ENCODE data around the gene C11orf52. TPM values are rescaled to one million over a fixed set of nuclear protein-coding genes. Genes with fewer than 3 reads are reported as not detected.
"Not testable (repeated sequence)": the region's sequence is repeated elsewhere in the genome, so short reads cannot be mapped to it uniquely, and the experiment has no call there.

C11orf52 gene
- total RNA-seq, 2 experiments from 2014 or later, result not detected

DNA sequence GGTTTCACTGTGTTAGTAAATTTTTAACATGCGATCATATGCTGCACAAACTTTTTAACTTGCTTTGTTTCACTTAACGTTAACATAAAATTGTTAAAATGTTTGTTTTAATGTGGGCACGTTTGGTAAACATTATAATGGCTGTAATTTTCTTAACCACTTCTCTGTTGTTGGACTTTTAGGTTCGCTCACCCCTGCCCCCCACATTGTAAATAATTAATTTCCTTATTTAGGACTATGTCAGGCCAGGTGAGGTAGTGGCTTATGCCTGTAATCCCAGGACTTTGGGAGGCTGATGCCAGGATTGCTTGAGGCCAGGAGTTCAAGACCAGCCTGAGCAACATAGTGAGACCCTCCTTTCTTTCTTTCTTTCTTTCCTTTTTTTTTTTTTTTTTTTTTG, 11.8 kb downstream of the C11orf52 start:
- H3K4me3 Mint-ChIP-seq, result no peak overlapping the region
- peaks cover 22% of the 10 kb centered on the region for H3K4me1 Mint-ChIP-seq (ENCODE audit: low read depth)
- H3K27ac Mint-ChIP-seq, result no peak overlapping the region
- no peak for ATAC-seq
- DNase-seq, result no peak
- ChIA-PET POLR2A (no interaction called here), CTCF (interaction anchor here (1.7 to 13.6 kb wide), 3 partner anchors 8 to 48 kb away, joined by 3 to 261 read pairs (median 17); no protein-coding TSS in a partner anchor)
- no peaks in the 10 kb centered on the region for H3K36me3 Mint-ChIP-seq (ENCODE audit: low read depth)
- no peaks in the 10 kb centered on the region for H3K27me3 Mint-ChIP-seq (ENCODE audit: low read depth)
- no peaks in the 10 kb centered on the region for H3K9me3 Mint-ChIP-seq (ENCODE audit: insufficient read depth)

DNA sequence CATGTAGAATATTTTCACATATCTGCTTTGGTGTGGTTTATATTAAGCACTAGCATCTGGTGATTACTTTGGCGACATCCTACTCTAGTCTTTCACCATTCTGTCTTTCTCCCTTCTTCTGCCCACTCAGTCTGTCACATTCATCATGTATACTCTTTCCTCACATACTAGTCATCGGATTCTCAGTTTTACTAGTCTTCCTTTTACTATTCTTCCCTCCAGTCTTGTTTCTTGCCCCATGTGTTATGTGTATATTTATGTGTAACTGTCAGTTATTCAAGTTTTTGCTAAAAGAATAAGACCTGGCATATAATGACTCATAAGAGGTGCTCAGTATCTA, 13.9 kb downstream of the C11orf52 start:
- H3K4me3 Mint-ChIP-seq, result no peak overlapping the region
- POLR2A ChIA-PET, result no interaction called here
- no peak overlapping the region for H3K27ac Mint-ChIP-seq

DNA sequence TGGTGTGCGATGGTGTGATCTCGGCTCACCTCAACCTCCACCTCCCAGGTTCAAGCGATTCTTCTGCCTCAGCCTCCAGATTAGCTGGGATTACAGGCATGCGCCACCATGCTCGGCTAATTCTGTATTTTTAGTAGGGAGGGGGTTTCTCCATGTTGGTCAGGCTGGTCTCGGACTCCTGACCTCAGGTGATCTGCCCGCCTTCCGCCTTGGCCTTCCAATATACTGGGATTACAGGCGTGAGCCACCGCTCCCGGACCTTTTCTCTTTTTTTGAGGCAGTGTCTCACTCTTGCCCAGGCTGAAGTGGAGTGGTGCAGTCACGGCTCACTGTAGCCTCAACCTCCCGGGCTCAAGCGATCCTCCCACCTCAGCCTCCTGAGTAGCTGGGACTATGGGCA, 14.5 kb downstream of the C11orf52 start:
- DNase-seq; H3K36me3 Mint-ChIP-seq (ENCODE audit: low read depth); H3K4me3 Mint-ChIP-seq; H3K27me3 Mint-ChIP-seq (ENCODE audit: low read depth); H3K27ac Mint-ChIP-seq; H3K9me3 Mint-ChIP-seq (ENCODE audit: insufficient read depth); POLR2A ChIA-PET; ATAC-seq: not testable (repeated sequence)
- CTCF ChIA-PET, result interaction anchor here (1.0 to 13.6 kb wide), 4 partner anchors 26 to 180 kb away, joined by 3 to 261 read pairs (median 6); no protein-coding TSS in a partner anchor
- H3K4me1 Mint-ChIP-seq (ENCODE audit: low read depth), result peaks cover 26% of the 10 kb centered on the region

More for the DNA sequence above, 13.9 kb downstream of the C11orf52 start:
- H3K4me1 Mint-ChIP-seq (ENCODE audit: low read depth), result peaks cover 21% of the 10 kb centered on the region
- no peak for DNase-seq
- no peaks in the 10 kb centered on the region for H3K27me3 Mint-ChIP-seq (ENCODE audit: low read depth)
- ATAC-seq, result no peak
- CTCF ChIA-PET, result interaction anchor here (1.1 to 13.6 kb wide), 8 partner anchors 9 to 348 kb away, joined by 3 to 261 read pairs (median 5); partner anchors contain the start of gene CFAP68
- no peaks in the 10 kb centered on the region for H3K9me3 Mint-ChIP-seq (ENCODE audit: insufficient read depth)
- H3K36me3 Mint-ChIP-seq (ENCODE audit: low read depth), result no peaks in the 10 kb centered on the region

DNA sequence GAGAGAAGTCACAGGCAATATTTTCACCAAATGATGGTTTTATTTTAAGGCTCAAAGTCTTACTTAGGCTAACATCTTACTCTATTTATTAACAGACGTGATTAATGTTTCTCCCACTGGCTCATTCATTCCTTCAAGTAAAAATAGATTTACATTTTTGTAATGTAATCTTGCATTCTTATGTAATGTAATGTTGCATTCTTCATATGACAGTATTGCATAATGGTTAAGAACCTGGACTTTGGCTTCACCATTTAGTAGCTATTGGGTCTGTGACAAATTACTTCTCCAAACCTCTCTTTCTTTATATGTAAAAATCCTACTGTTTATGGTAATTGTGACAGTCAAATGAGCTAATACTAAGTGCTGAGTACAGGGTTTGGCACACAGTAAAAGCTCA, 15.2 kb downstream of the C11orf52 start:
- peaks cover 33% of the 10 kb centered on the region for H3K4me1 Mint-ChIP-seq (ENCODE audit: low read depth)
- H3K9me3 Mint-ChIP-seq (ENCODE audit: insufficient read depth), result no peaks in the 10 kb centered on the region
- no peak overlapping the region for H3K4me3 Mint-ChIP-seq
- no peak for DNase-seq
- no peaks in the 10 kb centered on the region for H3K36me3 Mint-ChIP-seq (ENCODE audit: low read depth)
- ATAC-seq, result no peak
- ChIA-PET CTCF (interaction anchor here (0.6 to 13.6 kb wide), 9 partner anchors 8 to 346 kb away, joined by 3 to 261 read pairs (median 3); no protein-coding TSS in a partner anchor), POLR2A (no interaction called here)
- no peaks in the 10 kb centered on the region for H3K27me3 Mint-ChIP-seq (ENCODE audit: low read depth)
- H3K27ac Mint-ChIP-seq, result no peak overlapping the region

DNA sequence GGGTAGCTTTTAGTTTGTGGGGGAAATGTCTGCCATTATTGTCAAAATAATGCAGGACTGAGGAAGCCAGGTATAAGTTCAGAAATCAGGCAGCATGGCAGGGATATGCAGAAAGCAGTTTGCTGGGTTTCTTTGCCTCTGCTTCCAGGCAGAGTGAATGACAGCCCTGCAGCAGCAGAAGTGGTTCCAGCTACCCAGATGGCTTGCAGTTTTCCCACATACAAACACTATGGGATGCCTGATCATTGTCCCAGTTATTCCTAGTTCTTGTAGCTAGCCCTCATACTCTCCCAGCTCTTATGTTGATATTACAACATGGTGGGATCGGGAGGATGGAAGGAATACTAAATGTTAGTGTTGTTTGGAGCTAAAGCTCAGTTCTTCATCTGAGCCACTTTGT, 15.6 kb downstream of the C11orf52 start:
- ChIA-PET CTCF (interaction anchor here (0.6 to 13.6 kb wide), 10 partner anchors 8 to 346 kb away, joined by 3 to 261 read pairs (median 4); no protein-coding TSS in a partner anchor), POLR2A (no interaction called here)
- ATAC-seq (no peak), DNase-seq (no peak)
- Mint-ChIP-seq H3K36me3 (ENCODE audit: low read depth) (no peaks in the 10 kb centered on the region), H3K27me3 (ENCODE audit: low read depth) (no peaks in the 10 kb centered on the region), H3K4me1 (ENCODE audit: low read depth) (peaks cover 38% of the 10 kb centered on the region), H3K9me3 (ENCODE audit: insufficient read depth) (no peaks in the 10 kb centered on the region), H3K27ac (no peak overlapping the region), H3K4me3 (no peak overlapping the region)

DNA sequence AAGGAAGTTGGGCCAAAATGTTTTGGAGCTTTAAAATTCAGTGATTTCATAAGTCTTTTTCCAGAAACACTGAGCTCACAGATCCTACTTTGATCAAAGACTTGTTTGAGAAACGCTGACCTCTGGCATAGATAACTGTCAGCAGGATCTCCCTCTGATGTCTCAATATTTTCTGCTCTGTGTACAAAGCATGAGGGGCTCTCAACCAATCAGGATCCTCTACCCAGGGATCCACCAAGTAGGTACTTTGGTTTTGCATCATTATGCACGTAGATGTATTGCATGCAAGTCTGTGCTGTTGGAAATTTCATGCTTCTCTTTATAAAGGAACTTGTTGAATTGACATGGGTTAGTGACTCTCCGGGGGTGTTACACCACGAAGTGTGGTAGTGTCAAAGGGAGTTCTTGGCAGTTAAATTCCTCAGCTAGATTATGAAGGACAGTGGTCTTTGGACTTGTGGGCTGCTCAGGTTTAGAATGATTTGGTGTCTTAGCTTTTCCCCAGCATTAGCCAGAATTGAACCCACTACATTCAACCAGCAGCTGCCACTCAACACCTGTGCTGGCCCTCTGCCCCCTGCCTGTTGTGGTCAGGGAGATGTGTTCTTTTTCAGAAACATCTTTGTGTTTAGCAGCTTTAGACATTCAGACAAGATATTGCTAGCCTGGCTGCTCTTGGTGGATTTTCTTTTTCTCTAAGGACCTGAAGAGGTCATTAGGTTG, 16.8 kb downstream of the C11orf52 start:
- Mint-ChIP-seq H3K9me3 (ENCODE audit: insufficient read depth) (no peaks in the 10 kb centered on the region), H3K4me3 (peak overlapping the region; percentile 79), H3K36me3 (ENCODE audit: low read depth) (no peaks in the 10 kb centered on the region), H3K4me1 (ENCODE audit: low read depth) (peaks cover 39% of the 10 kb centered on the region), H3K27me3 (ENCODE audit: low read depth) (no peaks in the 10 kb centered on the region), H3K27ac (no peak overlapping the region)
- ChIA-PET CTCF (interaction anchor here (1.1 to 13.6 kb wide), 8 partner anchors 9 to 345 kb away, joined by 3 to 261 read pairs (median 5); no protein-coding TSS in a partner anchor), POLR2A (interaction anchor here (1.4 to 1.6 kb wide), 3 partner anchors 9 to 139 kb away, joined by 3 to 7 read pairs (median 4); partner anchors contain the start of gene ALG9)
- no peak for ATAC-seq
- DNase-seq, result no peak

- Mint-ChIP-seq H3K36me3 (ENCODE audit: low read depth) (no peaks in the 10 kb centered on the region), H3K27ac (no peak overlapping the region), H3K4me3 (peak overlapping the region; percentile 79), H3K9me3 (ENCODE audit: insufficient read depth) (no peaks in the 10 kb centered on the region), H3K4me1 (ENCODE audit: low read depth) (peaks cover 39% of the 10 kb centered on the region), H3K27me3 (ENCODE audit: low read depth) (no peaks in the 10 kb centered on the region)
- POLR2A ChIA-PET, result interaction anchor here (0.7 to 1.6 kb wide), 5 partner anchors 9 to 170 kb away, joined by 3 to 7 read pairs (median 4); partner anchors contain the start of gene ALG9
- CTCF ChIA-PET, result interaction anchor here (1.1 to 13.6 kb wide), 7 partner anchors 10 to 344 kb away, joined by 3 to 261 read pairs (median 5); no protein-coding TSS in a partner anchor
- no peak for ATAC-seq
- DNase-seq, result no peak
These were observed 17.4 kb downstream of the C11orf52 start for GRCh38 chr11:111936040-111936540.

DNA sequence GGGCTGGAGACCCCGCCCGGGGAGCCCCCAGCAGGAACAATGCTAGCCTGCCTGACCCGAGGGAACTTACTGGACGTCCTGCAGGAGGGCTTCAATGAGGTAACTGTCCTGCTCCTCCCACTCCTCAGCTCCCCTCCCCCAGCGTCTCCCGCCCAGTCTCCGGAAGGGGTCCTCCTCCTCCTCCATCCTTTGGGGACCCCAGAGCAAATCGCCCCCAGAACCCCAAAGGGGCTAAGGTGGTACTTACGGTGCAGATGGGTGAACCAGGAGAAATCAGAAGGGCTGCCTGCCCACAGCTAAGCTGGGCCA, 18.7 kb downstream of the C11orf52 start:
- ATAC-seq, result peak; percentile 6
- Mint-ChIP-seq H3K36me3 (ENCODE audit: low read depth) (no peaks in the 10 kb centered on the region), H3K4me3 (peak overlapping the region; percentile 71), H3K9me3 (ENCODE audit: insufficient read depth) (no peaks in the 10 kb centered on the region), H3K27ac (peak overlapping the region; percentile 19), H3K4me1 (ENCODE audit: low read depth) (peaks cover 39% of the 10 kb centered on the region), H3K27me3 (ENCODE audit: low read depth) (no peaks in the 10 kb centered on the region)
- ChIA-PET CTCF (interaction anchor here (1.0 to 13.6 kb wide), 7 partner anchors 8 to 87 kb away, joined by 3 to 261 read pairs (median 5); no protein-coding TSS in a partner anchor), POLR2A (interaction anchor here (0.6 to 2.3 kb wide), 2 partner anchors 11 to 27 kb away, joined by 3 to 17 read pairs; no protein-coding TSS in a partner anchor)
- DNase-seq, result no peak

DNA sequence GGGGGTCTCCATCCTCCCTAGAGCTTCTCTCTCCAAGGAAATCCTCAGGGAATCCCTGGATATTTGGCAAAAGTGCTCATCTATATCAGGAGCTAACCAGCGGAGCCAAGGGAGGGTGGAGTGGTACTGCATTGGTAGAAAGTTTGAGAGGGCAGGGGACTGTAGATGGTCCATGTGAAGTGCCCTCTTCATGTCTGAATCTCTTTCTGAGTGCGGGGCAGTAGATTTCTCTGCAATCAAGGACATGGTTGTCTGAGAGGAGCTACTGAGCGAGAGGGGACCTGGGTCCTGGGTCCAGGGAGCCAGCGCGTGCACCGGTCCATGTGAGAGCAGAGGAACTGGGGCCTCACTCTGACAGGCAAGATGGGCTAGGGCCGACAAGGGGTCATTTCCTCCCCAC, 19.1 kb downstream of the C11orf52 start:
- ATAC-seq (no peak), DNase-seq (no peak)
- Mint-ChIP-seq H3K36me3 (ENCODE audit: low read depth) (no peaks in the 10 kb centered on the region), H3K27me3 (ENCODE audit: low read depth) (no peaks in the 10 kb centered on the region), H3K4me3 (peak overlapping the region; percentile 71), H3K4me1 (ENCODE audit: low read depth) (peaks cover 36% of the 10 kb centered on the region), H3K9me3 (ENCODE audit: insufficient read depth) (no peaks in the 10 kb centered on the region), H3K27ac (peak overlapping the region; percentile 19)
- CTCF ChIA-PET, result interaction anchor here (1.0 to 13.6 kb wide), 8 partner anchors 9 to 86 kb away, joined by 3 to 261 read pairs (median 4); no protein-coding TSS in a partner anchor
- POLR2A ChIA-PET, result interaction anchor here (0.6 to 2.3 kb wide), 3 partner anchors 11 to 35 kb away, joined by 3 to 17 read pairs (median 3); no protein-coding TSS in a partner anchor

DNA sequence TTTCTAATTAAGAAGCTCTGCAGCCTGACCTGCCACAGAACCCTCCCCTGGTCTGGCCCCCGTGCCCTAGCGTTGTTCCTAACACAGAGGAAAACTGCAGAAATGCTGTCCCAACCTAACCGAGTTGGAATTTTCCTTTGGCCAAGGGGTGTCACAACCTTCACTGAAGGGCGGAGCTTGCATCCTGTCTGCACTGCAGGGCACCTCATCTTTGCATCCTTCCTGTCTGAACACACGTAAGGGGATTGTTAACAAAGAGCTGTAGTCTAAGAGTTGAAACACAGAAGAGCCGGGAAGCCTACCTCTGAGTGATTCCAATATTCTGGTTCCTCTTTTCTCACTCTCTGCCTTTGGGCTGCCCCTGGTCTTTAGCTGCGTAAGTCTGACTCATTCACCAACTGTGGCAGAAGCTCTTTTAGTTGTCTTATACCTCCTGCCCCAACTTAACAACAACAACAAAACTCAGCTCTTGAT, 20.0 kb downstream of the C11orf52 start:
- CTCF ChIA-PET, result interaction anchor here (0.9 to 13.6 kb wide), 8 partner anchors 9 to 97 kb away, joined by 3 to 261 read pairs (median 6); no protein-coding TSS in a partner anchor
- Mint-ChIP-seq H3K9me3 (ENCODE audit: insufficient read depth) (no peaks in the 10 kb centered on the region), H3K27ac (peak overlapping the region; percentile 43), H3K4me3 (peak overlapping the region; percentile 71), H3K36me3 (ENCODE audit: low read depth) (no peaks in the 10 kb centered on the region), H3K4me1 (ENCODE audit: low read depth) (peaks cover 37% of the 10 kb centered on the region), H3K27me3 (ENCODE audit: low read depth) (no peaks in the 10 kb centered on the region)
- DNase-seq (peak; percentile 43), ATAC-seq (peak; percentile 55)
- POLR2A ChIA-PET, result interaction anchor here (2.3 kb wide), 1 partner anchor 12 kb away, joined by 17 read pairs; no protein-coding TSS in a partner anchor

GRCh38 chr11:111939836-111940604, 21.3 kb downstream of the C11orf52 start:
- POLR2A ChIA-PET, result no interaction called here

More at GRCh38 chr11:111939836-111940604, 21.3 kb downstream of the C11orf52 start:
- peaks cover 47% of the 10 kb centered on the region for H3K4me1 Mint-ChIP-seq (ENCODE audit: low read depth)
- no peak for ATAC-seq
- no peaks in the 10 kb centered on the region for H3K27me3 Mint-ChIP-seq (ENCODE audit: low read depth)
- H3K36me3 Mint-ChIP-seq (ENCODE audit: low read depth), result no peaks in the 10 kb centered on the region
- H3K4me3 Mint-ChIP-seq, result no peak overlapping the region
- no peaks in the 10 kb centered on the region for H3K9me3 Mint-ChIP-seq (ENCODE audit: insufficient read depth)
- CTCF ChIA-PET, result interaction anchor here (1.1 to 3.1 kb wide), 4 partner anchors 8 to 57 kb away, joined by 4 to 18 read pairs (median 12); no protein-coding TSS in a partner anchor
- DNase-seq, result no peak
- H3K27ac Mint-ChIP-seq, result no peak overlapping the region
